Neural cell (in vitro differentiated cells): Measurements from ENCODE around the gene YWHAB. TPM values are rescaled to one million over a fixed set of nuclear protein-coding genes. Genes with fewer than 3 reads are reported as not detected.

Experiments used
- H2AFZ ChIP-seq: fragments of 200-600, 300-800 bp; sonication (generic), shearing (Covaris generic); 2 replicates; pipeline ENCODE4 v1.6.0; 2014; ENCODE audit warnings: low read depth, mild to moderate bottlenecking, antibody characterized with exemption, low read length, moderate library complexity
- H3F3A ChIP-seq: fragments of 200-600 bp; shearing (Covaris generic); 2 replicates; pipeline ENCODE4 v1.6.1; 2016; ENCODE audit warnings: mild to moderate bottlenecking, moderate library complexity, mixed read lengths, antibody characterized with exemption, low read length; ENCODE audit not compliant: insufficient read depth, poor library complexity, severe bottlenecking
- H3K27ac ChIP-seq: fragments of 200-600, 300-800 bp; sonication (generic), shearing (Covaris generic); 2 replicates; pipeline ENCODE4 v1.5.1; 2014; ENCODE audit warnings: mild to moderate bottlenecking, low read length, moderate library complexity
- H3K27me3 ChIP-seq: fragments of 300-800, 200-600 bp; sonication (generic), shearing (Covaris generic); 2 replicates; pipeline ENCODE4 v1.6.0; 2014; ENCODE audit warnings: mild to moderate bottlenecking, low read depth, low read length, moderate library complexity; ENCODE audit not compliant: insufficient read depth
- H3K36me3 ChIP-seq: fragments of 300-800, 200-600 bp; sonication (generic), shearing (Covaris generic); 2 replicates; pipeline ENCODE4 v1.5.1; 2014; ENCODE audit warnings: mild to moderate bottlenecking, antibody characterized with exemption, low read length, moderate library complexity; ENCODE audit not compliant: insufficient read depth
- H3K4me2 ChIP-seq: fragments of 300-800, 200-600 bp; sonication (generic), shearing (Covaris generic); 2 replicates; pipeline ENCODE4 v1.6.0; 2014; ENCODE audit warnings: mild to moderate bottlenecking, low read length
- H3K4me3 ChIP-seq: fragments of 300-800, 200-600 bp; sonication (generic), shearing (Covaris generic); 2 replicates; pipeline ENCODE4 v1.5.1; 2014; ENCODE audit warnings: mild to moderate bottlenecking, low read length, moderate library complexity
- H3K79me2 ChIP-seq: fragments of 200-600 bp; shearing (Covaris generic); replicated peaks from 2 replicates; pipeline ENCODE4 v1.6.0; 2014; ENCODE audit warnings: mild to moderate bottlenecking, low read length, moderate library complexity; ENCODE audit not compliant: insufficient read depth
- H3K9ac ChIP-seq: fragments of 300-800, 200-600 bp; sonication (generic), shearing (Covaris generic); 2 replicates; pipeline ENCODE4 v1.6.1; 2016; ENCODE audit warnings: mild to moderate bottlenecking, low read length, mixed read lengths
- H3K9me2 ChIP-seq: fragments of 200-600 bp; shearing (Covaris generic); 2 replicates; pipeline ENCODE4 v1.6.1; 2016; ENCODE audit warnings: mild to moderate bottlenecking, low read length, mixed read lengths; ENCODE audit not compliant: insufficient read depth
- H3K9me3 ChIP-seq: fragments of 200-600, 300-800 bp; sonication (generic), shearing (Covaris generic); 2 replicates; pipeline ENCODE4 v1.6.1; 2016; ENCODE audit warnings: mild to moderate bottlenecking, mixed run types, low read length, moderate library complexity, mixed read lengths
- H4K20me1 ChIP-seq: fragments of 200-600 bp; shearing (Covaris generic); 2 replicates; pipeline ENCODE4 v1.6.1; 2016; ENCODE audit warnings: mild to moderate bottlenecking, mixed run types; ENCODE audit not compliant: insufficient read depth
- CTCF ChIP-seq: fragments of 450-650 bp; IDR thresholded peaks from 2 replicates; pipeline ENCODE4 v1.5.1; 2014; ENCODE audit warnings: antibody characterized with exemption, mild to moderate bottlenecking, moderate library complexity; ENCODE audit not compliant: poor library complexity, severe bottlenecking
- EP300 ChIP-seq: fragments of 450-650 bp; conservative IDR thresholded peaks from 2 replicates; pipeline ENCODE4 v1.6.1; 2014; ENCODE audit warnings: antibody characterized with exemption, mild to moderate bottlenecking, moderate library complexity; ENCODE audit not compliant: poor library complexity, severe bottlenecking
- EZH2 ChIP-seq: fragments of 200-600, 300-800 bp; shearing (Covaris generic), sonication (generic); IDR thresholded peaks from 2 replicates; pipeline ENCODE4 v1.6.1; 2014; ENCODE audit warnings: antibody characterized with exemption, low read length, borderline replicate concordance, mild to moderate bottlenecking; ENCODE audit not compliant: insufficient read depth, poor library complexity, severe bottlenecking
- MXI1 ChIP-seq: fragments of 450-650 bp; conservative IDR thresholded peaks from 2 replicates; pipeline ENCODE4 v1.6.1; 2014; ENCODE audit warnings: antibody characterized with exemption, mild to moderate bottlenecking; ENCODE audit not compliant: poor library complexity, severe bottlenecking
- POLR2AphosphoS5 ChIP-seq: IDR thresholded peaks from 2 replicates; pipeline ENCODE4 v1.6.1; 2012
- RAD21 ChIP-seq: fragments of 450-650 bp; conservative IDR thresholded peaks from 2 replicates; pipeline ENCODE4 v1.6.1; 2014; ENCODE audit warnings: antibody characterized with exemption, mild to moderate bottlenecking, moderate library complexity
- REST ChIP-seq: IDR thresholded peaks from 2 replicates; pipeline ENCODE4 v1.6.1; 2012; ENCODE audit warnings: borderline replicate concordance
- SMC3 ChIP-seq: fragments of 450-650 bp; conservative IDR thresholded peaks from 2 replicates; pipeline ENCODE4 v1.6.1; 2014; ENCODE audit warnings: antibody characterized with exemption, mild to moderate bottlenecking, moderate library complexity; ENCODE audit not compliant: poor library complexity
- TAF1 ChIP-seq: IDR thresholded peaks from 2 replicates; pipeline ENCODE4 v1.6.1; 2012; ENCODE audit warnings: low read depth
- polyA plus RNA-seq: library from polyadenylated mRNA; depleted of rRNA; stranded (reverse); fragments of >200 nt; gene quantifications from 2 replicates; pipeline ENCODE4 v1.2.3, GENCODE V29; 2014

The YWHAB gene
- polyA plus RNA-seq, 1 donor from 2014 or later: 279 TPM

GRCh38 chr20:44837946-44838345 lies 47.6 kb upstream of the YWHAB start:
- no peaks in the 10 kb centered on the region for H4K20me1 ChIP-seq
- H3K4me2 ChIP-seq: no peak overlapping the region
- no peaks in the 10 kb centered on the region for H3K79me2 ChIP-seq
- no peaks in the 10 kb centered on the region for H3K9me3 ChIP-seq
- H3F3A ChIP-seq: no peaks in the 10 kb centered on the region
- H2AFZ ChIP-seq: no peak overlapping the region
- H3K4me3 ChIP-seq: no peak overlapping the region
- H3K9ac ChIP-seq: no peak overlapping the region
- H3K27me3 ChIP-seq: no peaks in the 10 kb centered on the region
- H3K9me2 ChIP-seq: no peaks in the 10 kb centered on the region
- TF ChIP-seq POLR2AphosphoS5 (no peak), EP300 (no peak), RAD21 (no peak), TAF1 (no peak), REST (no peak), MXI1 (no peak), SMC3 (no peak)
- H3K36me3 ChIP-seq: no peaks in the 10 kb centered on the region
- no peak overlapping the region for H3K27ac ChIP-seq

- Histone ChIP-seq H3K27ac (no peak overlapping the region), H3F3A (no peaks in the 10 kb centered on the region), H3K36me3 (no peaks in the 10 kb centered on the region)
These were observed 47.0 kb upstream of the YWHAB start for GRCh38 chr20:44838521-44838920.

More at GRCh38 chr20:44838521-44838920, 47.0 kb upstream of the YWHAB start:
- Histone ChIP-seq H3K9ac (no peak overlapping the region), H2AFZ (no peak overlapping the region), H3K4me3 (no peak overlapping the region), H3K9me3 (no peaks in the 10 kb centered on the region), H3K79me2 (no peaks in the 10 kb centered on the region), H3K9me2 (no peaks in the 10 kb centered on the region), H3K27me3 (no peaks in the 10 kb centered on the region), H4K20me1 (no peaks in the 10 kb centered on the region), H3K4me2 (no peak overlapping the region)
- TF ChIP-seq POLR2AphosphoS5 (no peak), SMC3 (no peak), EZH2 (no peak), REST (no peak), RAD21 (no peak), EP300 (no peak), MXI1 (no peak), CTCF (no peak), TAF1 (no peak)
